ENCODE results near the gene PLEKHM3. TPM values are rescaled to one million over a fixed set of nuclear protein-coding genes. Genes with fewer than 3 reads are reported as not detected.

The PLEKHM3 gene
- total and polyA plus RNA-seq, 2 of the 13 experiments (the other 11 are each of a cell fraction or from before 2014, with no cell fraction given): 4.5 to 4.7 TPM

- TF ChIP-seq IKZF5 (CRISPR knock-in tag; IDR thresholded peaks at IDR 0.05) (peak; percentile 53; the same call in 1 of the 2 replicates), CSRNP2 (CRISPR knock-in tag; conservative IDR thresholded peaks at IDR 0.05; ENCODE audit: low read depth) (no peak), HNF4G (IDR thresholded peaks at IDR 0.05; ENCODE audit: borderline replicate concordance, low read depth, low read length) (peak; percentile 69), HNF4G (CRISPR knock-in tag; IDR thresholded peaks at IDR 0.05; ENCODE audit: borderline replicate concordance, low read depth) (no peak), EHMT2 (IDR thresholded peaks at IDR 0.05; ENCODE audit: borderline replicate concordance, low read depth, low read length) (no peak), ADNP (CRISPR knock-in tag; IDR thresholded peaks at IDR 0.05) (peak; percentile 75; the same call in 1 of the 2 replicates), ZFAT (CRISPR knock-in tag; conservative IDR thresholded peaks at IDR 0.05) (no peak), ZNF687 (CRISPR knock-in tag; IDR thresholded peaks at IDR 0.05) (no peak), ZNF33B (CRISPR knock-in tag; IDR thresholded peaks at IDR 0.05) (no peak), TERF1 (CRISPR knock-in tag; IDR thresholded peaks at IDR 0.05) (no peak), ZNF580 (CRISPR knock-in tag; IDR thresholded peaks at IDR 0.05; ENCODE audit: borderline replicate concordance, low read depth) (peak; percentile 26; the same call in 1 of the 2 replicates), ZNF589 (CRISPR knock-in tag; conservative IDR thresholded peaks at IDR 0.05) (no peak), CCDC6 (CRISPR knock-in tag; IDR thresholded peaks at IDR 0.05) (no peak), PAWR (CRISPR knock-in tag; IDR thresholded peaks at IDR 0.05; ENCODE audit: borderline replicate concordance) (no peak), TEAD2 (CRISPR knock-in tag; IDR thresholded peaks at IDR 0.05) (no peak), FOXP4 (CRISPR knock-in tag; IDR thresholded peaks at IDR 0.05) (peak; percentile 68)
Observed at GRCh38 chr2:207937253-207937652, 88.1 kb downstream of the PLEKHM3 start (continued).

Measured in HepG2 (cell line).